ENCODE data around the gene ATG16L1. TPM values are rescaled to one million over a fixed set of nuclear protein-coding genes. Genes with fewer than 3 reads are reported as not detected.
A peak's percentile ranks its signal among the peaks of the same experiment; 100 is the strongest.

Gene ATG16L1
- total RNA-seq, 6 experiments from 2014 or later: 14.7 to 20.2 (median 17.9) TPM

DNA sequence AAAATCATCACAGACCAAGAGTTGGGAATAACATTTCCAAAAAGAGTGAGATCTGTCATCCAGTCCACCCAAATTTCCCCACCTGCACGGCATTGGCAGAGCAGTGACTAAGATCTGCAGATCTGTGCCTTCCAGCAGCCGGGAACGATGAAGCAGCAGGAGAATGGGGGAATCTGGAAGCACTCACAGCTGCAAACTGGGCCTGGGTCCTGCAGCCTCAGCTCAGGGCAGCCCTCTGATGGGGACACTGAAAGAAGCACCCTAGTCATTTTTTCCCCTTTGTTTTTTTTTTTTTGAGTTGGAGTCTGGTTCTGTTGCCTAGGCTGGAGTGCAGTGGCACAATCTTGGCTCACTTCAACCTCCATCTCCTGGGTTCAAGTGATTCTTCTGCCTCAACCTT lies 51.8 kb downstream of the ATG16L1 start:
- no peak for TF ChIP-seq POLR2A (IDR thresholded peaks at IDR 0.05)
- TF ChIP-seq, protein P1, sequence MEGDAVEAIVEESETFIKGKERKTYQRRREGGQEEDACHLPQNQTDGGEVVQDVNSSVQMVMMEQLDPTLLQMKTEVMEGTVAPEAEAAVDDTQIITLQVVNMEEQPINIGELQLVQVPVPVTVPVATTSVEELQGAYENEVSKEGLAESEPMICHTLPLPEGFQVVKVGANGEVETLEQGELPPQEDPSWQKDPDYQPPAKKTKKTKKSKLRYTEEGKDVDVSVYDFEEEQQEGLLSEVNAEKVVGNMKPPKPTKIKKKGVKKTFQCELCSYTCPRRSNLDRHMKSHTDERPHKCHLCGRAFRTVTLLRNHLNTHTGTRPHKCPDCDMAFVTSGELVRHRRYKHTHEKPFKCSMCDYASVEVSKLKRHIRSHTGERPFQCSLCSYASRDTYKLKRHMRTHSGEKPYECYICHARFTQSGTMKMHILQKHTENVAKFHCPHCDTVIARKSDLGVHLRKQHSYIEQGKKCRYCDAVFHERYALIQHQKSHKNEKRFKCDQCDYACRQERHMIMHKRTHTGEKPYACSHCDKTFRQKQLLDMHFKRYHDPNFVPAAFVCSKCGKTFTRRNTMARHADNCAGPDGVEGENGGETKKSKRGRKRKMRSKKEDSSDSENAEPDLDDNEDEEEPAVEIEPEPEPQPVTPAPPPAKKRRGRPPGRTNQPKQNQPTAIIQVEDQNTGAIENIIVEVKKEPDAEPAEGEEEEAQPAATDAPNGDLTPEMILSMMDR (IDR thresholded peaks at IDR 0.05): no peak
- no peaks in the 10 kb centered on the region for H3K9me3 ChIP-seq
- no peaks in the 10 kb centered on the region for H3K36me3 ChIP-seq
- H3K27ac ChIP-seq: no peak overlapping the region
- H3K4me3 ChIP-seq: no peak overlapping the region
- H3K27me3 ChIP-seq: no peaks in the 10 kb centered on the region
- WGBS (ENCODE audit: insufficient coverage, low coverage, low lambda C conversion rate, missing lambda C conversion rate): 83% methylated on average over 3 of the region's 3 CpGs
- no peak for ATAC-seq
- DNase-seq: no peak
- intact Hi-C loops (cut with DNase I): no loop called here
- no peaks in the 10 kb centered on the region for H3K4me1 ChIP-seq

DNA sequence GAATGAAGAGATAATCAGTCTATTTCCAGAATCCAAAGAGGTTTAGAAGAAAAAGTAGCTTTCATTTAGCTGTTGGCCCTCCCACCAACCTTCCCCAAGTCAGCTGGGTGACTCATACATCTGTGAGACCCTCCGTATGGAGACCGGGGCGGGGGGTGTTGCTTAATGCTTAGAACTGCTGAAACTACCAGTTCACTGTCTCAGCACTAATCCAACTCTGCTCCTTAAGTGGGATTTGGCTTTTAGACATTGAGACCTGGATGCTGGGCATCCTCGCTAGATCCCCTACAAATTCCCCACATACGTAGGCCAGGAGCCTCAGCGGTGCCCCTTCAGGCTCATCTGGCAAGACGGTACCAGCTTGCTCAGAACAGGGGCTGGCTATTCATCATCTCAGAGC lies 56.1 kb downstream of the ATG16L1 start, which contains the start of gene SAG:
SAG (plus strand) TSS at position 252 of the 400 bp plus-strand sequence. CDS start 1,374 bp downstream, outside the sequence.
- intact Hi-C loops (cut with DNase I): no loop called here
- ATAC-seq (no peak), DNase-seq (no peak)
- WGBS (ENCODE audit: insufficient coverage, low coverage, low lambda C conversion rate, missing lambda C conversion rate): 100% methylated on average over 2 of the region's 7 CpGs
- Histone ChIP-seq H3K4me3 (no peak within 1 kb of the TSS), H3K4me1 (no peaks in the 10 kb centered on the region), H3K36me3 (no peaks in the 10 kb centered on the region), H3K9me3 (no peaks in the 10 kb centered on the region), H3K27ac (no peak within 1 kb of the TSS), H3K27me3 (no peaks in the 10 kb centered on the region)
- TF ChIP-seq, protein P1 (IDR thresholded peaks at IDR 0.05): no peak
- no peak for TF ChIP-seq POLR2A (IDR thresholded peaks at IDR 0.05)

DNA sequence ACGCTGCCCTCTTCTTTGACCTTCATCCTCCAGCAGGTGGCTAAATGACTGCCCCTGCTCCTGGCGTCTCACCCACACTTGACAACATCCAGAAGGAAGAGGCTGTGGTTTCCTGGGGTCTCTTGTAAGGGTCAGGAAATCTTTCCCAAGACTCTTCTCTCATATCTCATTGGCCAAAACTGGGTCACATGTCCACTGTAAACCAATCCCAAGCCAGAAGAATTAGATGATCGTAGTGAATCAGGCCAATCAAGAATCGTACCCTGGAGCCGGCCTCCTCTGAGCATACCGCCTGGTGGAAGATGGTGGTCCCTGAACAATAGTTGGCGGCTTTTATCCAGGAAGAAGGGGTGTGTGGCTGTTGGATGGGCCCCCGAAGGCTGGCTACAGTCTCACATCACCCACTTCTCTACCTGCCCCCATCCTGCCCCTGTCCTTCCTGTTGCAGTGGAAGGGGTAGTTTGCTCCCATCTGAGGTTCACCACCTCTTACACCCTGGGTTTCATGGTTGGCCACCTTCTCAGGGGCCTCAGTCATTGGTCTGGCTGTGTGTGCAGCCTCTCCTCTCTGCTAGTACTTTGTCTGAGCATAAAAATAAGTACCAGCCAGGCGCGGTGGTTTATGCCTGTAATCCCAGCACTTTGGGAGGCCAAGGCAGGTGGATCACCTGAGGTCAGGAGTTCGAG lies 59.9 kb downstream of the ATG16L1 start:
- peak in 1 of 4 donors; percentile 34 for ATAC-seq
- no peaks in the 10 kb centered on the region for H3K4me1 ChIP-seq

DNA sequence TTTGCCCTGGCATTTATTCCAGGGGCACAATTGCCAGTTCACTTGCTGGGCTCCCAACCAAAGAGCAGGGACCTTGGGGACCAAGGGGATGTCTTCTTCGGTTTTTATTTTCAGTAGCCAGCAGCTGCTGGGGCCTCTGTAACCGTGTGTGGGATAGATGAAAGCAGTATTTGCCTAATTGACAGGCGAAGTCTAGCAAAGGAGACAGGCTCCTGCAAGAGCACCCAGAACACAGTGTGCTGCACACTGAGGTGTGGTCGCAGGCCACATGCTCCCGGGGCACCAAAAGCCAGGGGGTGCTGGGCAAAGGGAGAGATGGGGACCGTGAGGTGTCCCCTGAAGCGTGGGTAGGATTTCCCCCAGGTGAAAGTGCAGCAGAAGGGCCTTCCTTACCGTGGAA lies 61.4 kb downstream of the ATG16L1 start:
- TF ChIP-seq, protein P1 (IDR thresholded peaks at IDR 0.05): no peak
- no peak for TF ChIP-seq POLR2A (IDR thresholded peaks at IDR 0.05)
- ATAC-seq: no peak
- Histone ChIP-seq H3K9me3 (no peaks in the 10 kb centered on the region), H3K27ac (no peak overlapping the region), H3K36me3 (no peaks in the 10 kb centered on the region), H3K4me1 (no peaks in the 10 kb centered on the region), H3K27me3 (no peaks in the 10 kb centered on the region), H3K4me3 (no peak overlapping the region)
- DNase-seq: no peak
- intact Hi-C loops (cut with DNase I): no loop called here
- 72% methylated on average over 7 of the region's 8 CpGs for WGBS (ENCODE audit: insufficient coverage, low coverage, low lambda C conversion rate, missing lambda C conversion rate)

More for the DNA sequence above, 59.9 kb downstream of the ATG16L1 start:
- Histone ChIP-seq H3K36me3 (no peaks in the 10 kb centered on the region), H3K9me3 (no peaks in the 10 kb centered on the region), H3K27me3 (no peaks in the 10 kb centered on the region), H3K27ac (no peak overlapping the region), H3K4me3 (no peak overlapping the region)
- intact Hi-C loops (cut with DNase I): no loop called here
- WGBS (ENCODE audit: insufficient coverage, low coverage, low lambda C conversion rate, missing lambda C conversion rate): 77% methylated on average over 10 of the region's 11 CpGs
- DNase-seq: no peak
- TF ChIP-seq, protein P1 (IDR thresholded peaks at IDR 0.05): no peak
- no peak for TF ChIP-seq POLR2A (IDR thresholded peaks at IDR 0.05)

Data from right lobe of liver (tissue), 6 donors.